Measurements from ENCODE around the gene TUB. TPM values are rescaled to one million over a fixed set of nuclear protein-coding genes. Genes with fewer than 3 reads are reported as not detected.

TUB gene
- total RNA-seq, 2 donors from 2014 or later = 9.2 to 14.5 TPM

DNA sequence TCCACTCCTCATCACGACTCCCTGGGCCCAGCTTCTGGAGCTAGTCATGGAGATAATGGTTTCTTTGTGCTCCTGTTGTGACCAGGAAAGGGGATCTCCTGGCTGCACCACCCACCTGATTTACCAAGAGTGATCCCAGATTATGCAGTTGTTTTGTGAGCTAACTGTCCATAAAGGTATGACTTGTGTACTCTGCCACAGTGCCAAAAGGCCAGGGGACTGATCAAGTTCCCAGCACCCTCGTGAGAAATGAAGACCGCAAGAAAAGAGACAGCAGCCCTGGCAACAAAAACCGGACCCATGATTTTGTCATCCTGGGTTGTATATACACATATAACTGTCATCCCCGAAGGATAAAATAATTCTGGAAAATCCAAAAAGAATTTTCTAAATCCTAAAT, 26.6 kb downstream of the TUB start:
- Histone ChIP-seq H3K36me3 (no peaks in the 10 kb centered on the region), H3K4me3 (no peak overlapping the region), H3K9me3 (no peaks in the 10 kb centered on the region), H3K27ac (no peak overlapping the region), H3K4me1 (replicated peaks) (no peaks in the 10 kb centered on the region), H3K27me3 (replicated peaks; ENCODE audit: insufficient read depth) (no peaks in the 10 kb centered on the region)
- 67% methylated on average over 5 of the region's 5 CpGs for WGBS
- TF ChIP-seq POLR2AphosphoS5 (IDR thresholded peaks at IDR 0.05) (no peak), POLR2A (IDR thresholded peaks at IDR 0.05) (no peak)
- TF ChIP-seq, protein P1, sequence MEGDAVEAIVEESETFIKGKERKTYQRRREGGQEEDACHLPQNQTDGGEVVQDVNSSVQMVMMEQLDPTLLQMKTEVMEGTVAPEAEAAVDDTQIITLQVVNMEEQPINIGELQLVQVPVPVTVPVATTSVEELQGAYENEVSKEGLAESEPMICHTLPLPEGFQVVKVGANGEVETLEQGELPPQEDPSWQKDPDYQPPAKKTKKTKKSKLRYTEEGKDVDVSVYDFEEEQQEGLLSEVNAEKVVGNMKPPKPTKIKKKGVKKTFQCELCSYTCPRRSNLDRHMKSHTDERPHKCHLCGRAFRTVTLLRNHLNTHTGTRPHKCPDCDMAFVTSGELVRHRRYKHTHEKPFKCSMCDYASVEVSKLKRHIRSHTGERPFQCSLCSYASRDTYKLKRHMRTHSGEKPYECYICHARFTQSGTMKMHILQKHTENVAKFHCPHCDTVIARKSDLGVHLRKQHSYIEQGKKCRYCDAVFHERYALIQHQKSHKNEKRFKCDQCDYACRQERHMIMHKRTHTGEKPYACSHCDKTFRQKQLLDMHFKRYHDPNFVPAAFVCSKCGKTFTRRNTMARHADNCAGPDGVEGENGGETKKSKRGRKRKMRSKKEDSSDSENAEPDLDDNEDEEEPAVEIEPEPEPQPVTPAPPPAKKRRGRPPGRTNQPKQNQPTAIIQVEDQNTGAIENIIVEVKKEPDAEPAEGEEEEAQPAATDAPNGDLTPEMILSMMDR (IDR thresholded peaks at IDR 0.05) = no peak
- no peak for DNase-seq (ENCODE audit: low spot score)
- intact Hi-C loops (cut with DNase I) = no loop called here

DNA sequence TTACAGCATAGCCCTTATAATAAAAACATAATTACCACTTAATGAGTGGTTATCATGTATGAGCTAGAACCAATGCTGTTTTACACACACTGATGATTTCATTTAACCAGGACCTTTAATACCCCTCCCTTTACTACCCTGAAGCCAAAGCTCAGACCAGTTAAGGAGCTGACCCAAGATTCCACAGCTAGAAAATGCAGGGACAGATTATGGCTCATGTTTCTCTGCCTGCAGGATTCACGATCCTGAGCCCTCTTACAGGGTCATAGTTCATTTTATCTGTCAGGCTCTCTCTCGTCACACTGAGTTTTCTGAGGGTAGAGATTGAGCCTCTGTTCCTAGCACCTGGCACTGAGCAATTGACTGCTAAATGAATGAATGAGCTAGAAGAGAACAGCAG, 27.4 kb downstream of the TUB start:
- Histone ChIP-seq H3K27ac (no peak overlapping the region), H3K36me3 (no peaks in the 10 kb centered on the region), H3K27me3 (replicated peaks; ENCODE audit: insufficient read depth) (no peaks in the 10 kb centered on the region), H3K9me3 (no peaks in the 10 kb centered on the region), H3K4me1 (replicated peaks) (no peaks in the 10 kb centered on the region), H3K4me3 (no peak overlapping the region)
- TF ChIP-seq POLR2AphosphoS5 (IDR thresholded peaks at IDR 0.05) (no peak), POLR2A (IDR thresholded peaks at IDR 0.05) (no peak)
- TF ChIP-seq, protein P1 (IDR thresholded peaks at IDR 0.05) = no peak
- 67% methylated on average over 2 of the region's 2 CpGs for WGBS
- DNase-seq (ENCODE audit: low spot score) = no peak
- intact Hi-C loops (cut with DNase I) = no loop called here

DNA sequence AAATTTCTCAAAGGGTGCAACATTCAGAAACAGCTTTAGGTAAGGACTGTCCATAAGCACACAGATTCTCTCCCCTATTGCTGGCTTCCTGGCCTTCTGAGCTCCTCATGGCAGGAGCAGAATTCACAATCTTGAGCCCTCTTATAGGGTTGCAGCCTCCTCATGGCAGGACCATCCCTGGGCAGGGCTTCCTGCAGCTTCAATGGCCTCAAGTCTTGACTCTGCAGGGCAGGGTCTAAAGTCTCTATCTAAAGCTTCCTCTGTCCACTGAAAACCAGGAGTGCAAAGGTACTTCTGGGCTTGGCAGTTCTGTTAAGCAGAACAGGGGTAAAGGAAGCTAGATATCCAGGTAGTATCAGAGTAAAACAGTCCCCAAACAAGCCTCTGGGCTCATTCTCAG, 28.7 kb downstream of the TUB start:
- TF ChIP-seq POLR2AphosphoS5 (IDR thresholded peaks at IDR 0.05) = no peak
- TF ChIP-seq, protein P1 (IDR thresholded peaks at IDR 0.05) = no peak
- no peak for TF ChIP-seq POLR2A (IDR thresholded peaks at IDR 0.05)
- Histone ChIP-seq H3K27ac (no peak overlapping the region), H3K4me3 (no peak overlapping the region), H3K36me3 (no peaks in the 10 kb centered on the region), H3K27me3 (replicated peaks; ENCODE audit: insufficient read depth) (no peaks in the 10 kb centered on the region), H3K4me1 (replicated peaks) (no peaks in the 10 kb centered on the region), H3K9me3 (no peaks in the 10 kb centered on the region)
- intact Hi-C loops (cut with DNase I) = no loop called here
- DNase-seq (ENCODE audit: low spot score) = no peak

DNA sequence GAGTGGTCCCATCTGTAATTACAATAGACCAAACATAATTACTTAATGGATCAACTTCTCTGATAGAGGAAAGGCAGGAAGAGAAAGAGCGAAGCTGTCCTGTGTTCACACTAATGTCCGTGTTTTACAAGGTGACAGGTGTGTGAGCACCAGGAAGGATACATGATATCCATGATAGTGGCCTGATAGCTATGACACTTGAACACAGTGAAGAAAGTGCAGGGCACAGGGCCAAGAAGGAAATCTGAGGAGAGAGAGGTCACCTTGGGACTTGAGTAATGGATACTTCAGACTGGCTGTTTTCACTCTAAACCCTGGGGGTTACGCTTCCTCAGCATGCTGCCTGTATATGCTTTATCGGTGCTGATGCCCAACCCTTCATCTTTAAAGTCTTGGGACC, 29.4 kb downstream of the TUB start:
- Histone ChIP-seq H3K9me3 (no peaks in the 10 kb centered on the region), H3K4me3 (no peak overlapping the region), H3K27me3 (replicated peaks; ENCODE audit: insufficient read depth) (no peaks in the 10 kb centered on the region), H3K36me3 (no peaks in the 10 kb centered on the region), H3K27ac (no peak overlapping the region), H3K4me1 (replicated peaks) (no peaks in the 10 kb centered on the region)
- DNase-seq (ENCODE audit: low spot score) = no peak
- 88% methylated on average over 4 of the region's 4 CpGs for WGBS
- intact Hi-C loops (cut with DNase I) = no loop called here
- TF ChIP-seq, protein P1 (IDR thresholded peaks at IDR 0.05) = no peak
- no peak for TF ChIP-seq POLR2AphosphoS5 (IDR thresholded peaks at IDR 0.05)

DNA sequence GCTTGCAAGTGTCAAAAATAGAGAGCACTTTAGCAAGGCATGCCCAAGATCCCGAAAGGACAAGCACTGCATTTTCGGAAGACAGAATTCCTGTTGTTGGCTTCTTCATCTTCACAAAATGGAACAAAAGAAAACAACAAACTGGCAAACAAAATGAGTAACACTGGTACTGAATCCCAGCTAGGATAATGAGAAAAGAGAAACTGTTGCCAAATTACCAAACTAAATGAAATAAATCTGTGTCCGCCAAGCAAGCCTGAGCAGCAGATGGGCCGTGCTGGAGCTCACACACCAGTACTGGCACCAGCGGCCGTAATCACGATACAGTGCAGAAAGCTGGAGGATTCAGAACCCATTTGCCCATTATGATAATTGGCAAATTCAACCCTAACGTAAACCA, 30.6 kb downstream of the TUB start:
- 75% methylated on average over 8 of the region's 8 CpGs for WGBS
- DNase-seq (ENCODE audit: low spot score) = no peak
- intact Hi-C loops (cut with DNase I) = no loop called here
- H3K27me3 ChIP-seq (replicated peaks; ENCODE audit: insufficient read depth) = no peaks in the 10 kb centered on the region
- H3K27ac ChIP-seq = no peak overlapping the region
- TF ChIP-seq POLR2A (IDR thresholded peaks at IDR 0.05) (no peak), POLR2AphosphoS5 (IDR thresholded peaks at IDR 0.05) (no peak)
- TF ChIP-seq, protein P1 (IDR thresholded peaks at IDR 0.05) = no peak
- no peaks in the 10 kb centered on the region for H3K36me3 ChIP-seq
- no peak overlapping the region for H3K4me3 ChIP-seq
- no peaks in the 10 kb centered on the region for H3K4me1 ChIP-seq (replicated peaks)
- H3K9me3 ChIP-seq = no peaks in the 10 kb centered on the region

All from prostate gland (tissue), 2 donors.